ENCODE measurements around the gene ASB2. TPM values are rescaled to one million over a fixed set of nuclear protein-coding genes. Genes with fewer than 3 reads are reported as not detected.
A peak's percentile ranks its signal among the peaks of the same experiment; 100 is the strongest.

The ASB2 gene
- total and polyA plus RNA-seq, 2 of the 8 experiments (the other 6 are each of a cell fraction or from before 2014, with no cell fraction given) = 1.0 to 2.1 TPM

GRCh38 chr14:93959239-93960107 lies 16.9 kb downstream of the ASB2 start (continued):
- TF ChIP-seq SP2 (IDR thresholded peaks at IDR 0.05; ENCODE audit: low read length) = no peak
- TF ChIP-seq JUND (IDR thresholded peaks at IDR 0.05; ENCODE audit: low read length) = peak; percentile 86
- TF ChIP-seq BACH1 (IDR thresholded peaks at IDR 0.05; ENCODE audit: low read length) = no peak
- no peak for TF ChIP-seq KDM1A (IDR thresholded peaks at IDR 0.05; ENCODE audit: borderline replicate concordance, low read length)
- TF ChIP-seq ATF3 (IDR thresholded peaks at IDR 0.05; ENCODE audit: insufficient read depth, low read depth, low read length) = no peak
- no peak for TF ChIP-seq CREB1 (IDR thresholded peaks at IDR 0.05)
- TF ChIP-seq KDM4A (IDR thresholded peaks at IDR 0.05; ENCODE audit: low read depth, low read length, severe bottlenecking) = no peak
- TF ChIP-seq SRF (IDR thresholded peaks at IDR 0.05; ENCODE audit: low read depth, low read length) = no peak
- no peak for TF ChIP-seq GTF2F1 (IDR thresholded peaks at IDR 0.05; ENCODE audit: borderline replicate concordance, low read depth, low read length)
- TF ChIP-seq, protein P1, sequence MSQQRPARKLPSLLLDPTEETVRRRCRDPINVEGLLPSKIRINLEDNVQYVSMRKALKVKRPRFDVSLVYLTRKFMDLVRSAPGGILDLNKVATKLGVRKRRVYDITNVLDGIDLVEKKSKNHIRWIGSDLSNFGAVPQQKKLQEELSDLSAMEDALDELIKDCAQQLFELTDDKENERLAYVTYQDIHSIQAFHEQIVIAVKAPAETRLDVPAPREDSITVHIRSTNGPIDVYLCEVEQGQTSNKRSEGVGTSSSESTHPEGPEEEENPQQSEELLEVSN (IDR thresholded peaks at IDR 0.05) = no peak
- TF ChIP-seq BRCA1 (IDR thresholded peaks at IDR 0.05; ENCODE audit: low read depth, low read length) = no peak
- no peak for TF ChIP-seq USF2 (IDR thresholded peaks at IDR 0.05; ENCODE audit: low read length)
- TF ChIP-seq ATF2 (IDR thresholded peaks at IDR 0.05; ENCODE audit: low read length) = no peak
- TF ChIP-seq FOSL1 (IDR thresholded peaks at IDR 0.05; ENCODE audit: insufficient read depth, low read depth, low read length) = no peak
- TF ChIP-seq TAF1 (IDR thresholded peaks at IDR 0.05; ENCODE audit: low read depth, low read length) = peak; percentile 39; the same call in 1 of the 2 replicates
- TF ChIP-seq GABPA (IDR thresholded peaks at IDR 0.05; ENCODE audit: borderline replicate concordance, insufficient read depth, low read length) = no peak
- TF ChIP-seq YY1 (IDR thresholded peaks at IDR 0.05; ENCODE audit: low read depth, low read length) = no peak
- TF ChIP-seq SAP30 (IDR thresholded peaks at IDR 0.05; ENCODE audit: insufficient read depth, insufficient replicate concordance, low read length) = no peak
